ENCODE results near the gene PLEKHN1.

PLEKHN1 gene

GRCh38 chr1:962381-963300 is 3.6 kb upstream of the PLEKHN1 start:
- DNase-seq, result no peak

- DNase-seq, result no peak
Measured at GRCh38 chr1:963301-963651, 3.0 kb upstream of the PLEKHN1 start.

- no peak for DNase-seq
Measured at GRCh38 chr1:963746-964525, 2.3 kb upstream of the PLEKHN1 start.

GRCh38 chr1:964691-965525 is 1.4 kb upstream of the PLEKHN1 start:
- no peak for DNase-seq

GRCh38 chr1:965526-966134 is 652 bp upstream of the PLEKHN1 start:
- DNase-seq, result no peak

GRCh38 chr1:966704-967300 is 520 bp downstream of the PLEKHN1 start:
- peak; percentile 54 for DNase-seq

GRCh38 chr1:967466-968343 is 1.4 kb downstream of the PLEKHN1 start:
- no peak for DNase-seq

GRCh38 chr1:969260-969855 is 3.1 kb downstream of the PLEKHN1 start:
- DNase-seq, result no peak

GRCh38 chr1:970242-970972 is 4.1 kb downstream of the PLEKHN1 start:
- no peak for DNase-seq

GRCh38 chr1:970973-971730 is 4.9 kb downstream of the PLEKHN1 start:
- no peak for DNase-seq

GRCh38 chr1:971751-972506 is 5.6 kb downstream of the PLEKHN1 start:
- DNase-seq, result no peak

- DNase-seq, result no peak
Measured at GRCh38 chr1:972726-973458, 6.6 kb downstream of the PLEKHN1 start.

- DNase-seq, result no peak
Measured at GRCh38 chr1:973459-974292, 7.4 kb downstream of the PLEKHN1 start.

- no peak for DNase-seq
Measured at GRCh38 chr1:974293-974640, 8.0 kb downstream of the PLEKHN1 start.

GRCh38 chr1:974687-975328 is 8.5 kb downstream of the PLEKHN1 start:
- DNase-seq, result no peak

GRCh38 chr1:975365-975764 is 9.1 kb downstream of the PLEKHN1 start:
- DNase-seq, result no peak
